Spleen (tissue), 7 donors: Measurements from ENCODE around the gene PCSK6.

Experiments
- CTCF ChIP-seq, 11 experiments: fragments of 200-600 bp in 7 of 11; fragments of 450-650 bp in 4 of 11; sonication (generic) in 4 of 11; IDR thresholded peaks in 8 of 11; conservative IDR thresholded peaks in 3 of 11; 1 replicate in 7 of 11; 2 replicates in 4 of 11; pipeline versions ENCODE4 v1.4.0 to v1.8.0; 2016 to 2021; ENCODE audit warnings: antibody characterized with exemption in 11 of 11, inconsistent platforms in 4 of 11, mild to moderate bottlenecking in 1 of 11
- POLR2A ChIP-seq, 3 donors: fragments of 450-650 bp; IDR thresholded peaks; one replicate each; pipeline ENCODE4 v1.5.1; 2017; ENCODE audit warnings: antibody characterized with exemption in 3 of 3, mild to moderate bottlenecking in 1 of 3
- donor health status: DM: no; HTN: no; CAD: no; lungs with moderate emphysema.
- donor health status: DM: no; HTN: no; CAD: no.
- donor health status: DM: no; HTN: no; CAD: no.

GRCh38 chr15:101537483-101538080, 48.1 kb upstream of the PCSK6 start:
- no peak for TF ChIP-seq CTCF (IDR thresholded peaks at IDR 0.05 in 8 of 11, conservative IDR thresholded peaks at IDR 0.05 in 3 of 11)
- TF ChIP-seq POLR2A (IDR thresholded peaks at IDR 0.05): no peak
